HG02981 (cell line): ENCODE measurements around the gene PTCSC3.

Experiments used
- ATAC-seq: cut with Tn5 transposase; IDR thresholded peaks from one replicate; pipeline ENCODE4 v1.9.1; 2021; ENCODE audit warnings: mild to moderate bottlenecking, moderate library complexity; ENCODE audit not compliant: unreplicated experiment

The PTCSC3 gene

GRCh38 chr14:36176524-36176923 lies at the start of gene PTCSC3:
Gene PTCSC3 (minus strand): TSS chr14:36176722.
- ATAC-seq, result no peak

- no peak for ATAC-seq
These were observed 49.6 kb upstream of the PTCSC3 start for GRCh38 chr14:36226164-36226563.

GRCh38 chr14:36224176-36224575 lies 47.7 kb upstream of the PTCSC3 start:
- no peak for ATAC-seq

- no peak for ATAC-seq
These were observed 47.0 kb upstream of the PTCSC3 start for GRCh38 chr14:36223558-36223957.

- no peak for ATAC-seq
These were observed 46.5 kb upstream of the PTCSC3 start for GRCh38 chr14:36222952-36223468.

- no peak for ATAC-seq
These were observed 45.8 kb upstream of the PTCSC3 start for GRCh38 chr14:36222337-36222736.

GRCh38 chr14:36221112-36221511 lies 44.6 kb upstream of the PTCSC3 start:
- ATAC-seq, result no peak

GRCh38 chr14:36217732-36218131 lies 41.2 kb upstream of the PTCSC3 start:
- no peak for ATAC-seq

- no peak for ATAC-seq
These were observed 40.5 kb upstream of the PTCSC3 start for GRCh38 chr14:36217027-36217426.

- no peak for ATAC-seq
These were observed 38.7 kb upstream of the PTCSC3 start for GRCh38 chr14:36215217-36215598.

- ATAC-seq, result no peak
These were observed 38.1 kb upstream of the PTCSC3 start for GRCh38 chr14:36214476-36215216.

GRCh38 chr14:36212987-36213386 lies 36.5 kb upstream of the PTCSC3 start:
- ATAC-seq, result no peak

- no peak for ATAC-seq
These were observed 36.1 kb upstream of the PTCSC3 start for GRCh38 chr14:36212577-36212976.

- ATAC-seq, result no peak
These were observed 32.3 kb upstream of the PTCSC3 start for GRCh38 chr14:36208690-36209278.

- ATAC-seq, result no peak
These were observed 31.0 kb upstream of the PTCSC3 start for GRCh38 chr14:36207500-36207899.

- no peak for ATAC-seq
These were observed 28.0 kb upstream of the PTCSC3 start for GRCh38 chr14:36204461-36205073.

GRCh38 chr14:36198378-36198777 lies 21.9 kb upstream of the PTCSC3 start:
- ATAC-seq, result no peak

- no peak for ATAC-seq
These were observed 18.1 kb upstream of the PTCSC3 start for GRCh38 chr14:36194663-36195062.

GRCh38 chr14:36192530-36192929 lies 16.0 kb upstream of the PTCSC3 start:
- ATAC-seq, result no peak

GRCh38 chr14:36183402-36183801 lies 6.9 kb upstream of the PTCSC3 start:
- ATAC-seq, result no peak

GRCh38 chr14:36181417-36181816 lies 4.9 kb upstream of the PTCSC3 start:
- ATAC-seq, result no peak

- ATAC-seq, result no peak
These were observed 967 bp upstream of the PTCSC3 start for GRCh38 chr14:36177489-36177888.
